Raji (cell line): ENCODE measurements around the gene KIF26B.

Source experiments
- POLR2A ChIP-seq: IDR thresholded peaks from 2 replicates; pipeline ENCODE4 v1.6.1; 2011; ENCODE audit warnings: low read depth, low read length, control low read depth; ENCODE audit not compliant: insufficient read depth

The KIF26B gene

DNA sequence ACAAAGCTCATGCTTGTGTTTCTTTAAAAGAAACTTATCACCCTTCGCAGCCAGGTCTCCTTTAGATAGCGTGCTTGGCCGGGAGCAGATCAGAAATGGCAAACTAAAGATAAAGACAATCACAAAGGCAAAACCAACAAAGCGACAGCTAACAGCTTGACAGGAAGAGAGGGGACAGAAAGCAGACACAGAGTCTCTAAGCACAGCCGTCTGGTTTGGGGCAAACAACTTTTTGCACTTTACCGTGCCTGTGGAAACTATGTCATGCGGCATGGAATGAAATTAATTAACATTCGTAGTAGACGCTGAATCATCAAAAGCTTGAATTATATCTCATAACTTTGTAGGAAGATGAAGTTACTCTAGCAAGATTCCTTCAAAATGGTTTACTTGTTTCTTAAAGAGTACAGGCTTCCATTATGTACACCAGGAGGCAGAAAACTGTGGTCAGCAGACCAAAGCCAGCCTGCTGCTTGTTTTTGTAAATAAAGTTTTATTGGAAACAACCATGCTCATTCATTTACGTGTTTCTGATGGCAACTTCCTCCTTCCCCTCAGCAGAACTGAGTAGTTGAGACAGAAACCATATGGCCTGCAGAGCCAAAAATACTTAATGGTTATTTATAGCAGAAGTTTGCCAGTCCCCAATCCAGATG, 183.2 kb downstream of the KIF26B start:
- TF ChIP-seq POLR2A, result no peak

DNA sequence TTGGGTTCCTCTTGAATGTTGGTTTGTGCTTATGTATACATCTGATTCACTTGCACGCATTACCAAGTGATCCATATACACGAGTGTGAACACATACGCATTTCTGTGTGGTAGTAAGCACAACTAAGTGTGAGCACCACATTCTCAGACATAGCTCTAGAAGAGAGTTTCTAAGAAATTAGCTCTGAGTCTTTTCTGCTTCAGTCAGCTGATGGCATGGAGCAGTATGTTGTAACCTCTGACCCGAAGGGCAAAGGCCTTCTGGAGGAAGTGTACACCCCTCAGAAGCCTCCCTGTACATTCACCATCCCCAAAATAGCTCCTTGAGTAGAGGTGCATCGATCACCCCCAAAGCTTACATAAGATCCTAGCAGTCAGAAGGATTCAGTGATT, 183.7 kb downstream of the KIF26B start:
- no peak for TF ChIP-seq POLR2A

DNA sequence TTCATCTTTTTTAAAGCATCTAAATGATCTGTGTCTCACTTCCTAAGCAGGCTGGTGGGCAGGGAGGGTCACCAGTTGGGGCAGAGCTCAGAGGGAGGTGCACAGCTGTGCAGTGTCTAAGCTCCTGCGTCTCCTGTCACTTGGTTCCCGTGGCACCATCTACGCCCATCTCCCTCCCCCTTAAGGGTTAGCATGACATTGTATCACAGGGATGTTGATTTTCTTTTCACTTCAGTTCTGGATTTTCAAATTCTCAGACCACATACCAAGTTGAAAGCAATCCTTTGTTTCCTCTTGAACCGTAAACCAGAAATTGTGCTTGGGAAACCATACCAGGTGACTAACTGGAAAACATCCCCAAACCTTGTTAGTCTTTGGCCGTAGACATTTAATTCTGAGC, 187.0 kb downstream of the KIF26B start:
- TF ChIP-seq POLR2A, result no peak

DNA sequence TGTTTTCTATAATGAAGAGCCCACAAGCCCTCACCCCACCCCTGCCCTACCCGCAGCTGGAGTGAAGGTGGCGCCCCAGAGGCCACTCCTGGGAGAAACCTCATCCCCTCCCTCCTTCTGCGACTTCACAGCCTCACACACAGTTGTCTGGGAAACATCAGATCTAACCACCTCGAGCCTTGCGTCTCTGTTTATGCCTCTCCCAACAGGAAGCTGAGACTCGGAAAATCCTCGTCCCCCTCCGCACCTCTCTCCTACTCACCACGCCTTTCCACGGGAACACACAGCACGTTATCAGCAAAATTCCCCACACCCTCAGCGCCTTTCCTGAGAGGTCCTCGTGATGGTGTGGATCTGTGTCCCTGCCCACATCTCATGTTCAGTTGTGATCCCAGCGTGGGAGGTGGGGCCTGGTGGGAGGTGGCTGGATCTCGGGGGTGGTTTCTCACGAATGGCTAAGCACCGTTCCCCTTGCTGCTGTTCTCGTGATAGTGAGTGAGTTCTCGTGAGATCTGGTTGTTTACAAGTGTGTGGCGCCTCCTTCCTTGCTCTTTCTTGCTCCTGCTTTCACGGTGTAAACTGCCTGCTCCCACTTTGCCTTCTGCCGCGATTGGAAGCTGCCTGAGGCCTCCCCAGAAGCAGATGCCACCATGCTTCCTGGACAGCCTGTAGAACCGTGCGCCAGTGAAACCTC, 190.6 kb downstream of the KIF26B start:
- TF ChIP-seq POLR2A, result no peak

DNA sequence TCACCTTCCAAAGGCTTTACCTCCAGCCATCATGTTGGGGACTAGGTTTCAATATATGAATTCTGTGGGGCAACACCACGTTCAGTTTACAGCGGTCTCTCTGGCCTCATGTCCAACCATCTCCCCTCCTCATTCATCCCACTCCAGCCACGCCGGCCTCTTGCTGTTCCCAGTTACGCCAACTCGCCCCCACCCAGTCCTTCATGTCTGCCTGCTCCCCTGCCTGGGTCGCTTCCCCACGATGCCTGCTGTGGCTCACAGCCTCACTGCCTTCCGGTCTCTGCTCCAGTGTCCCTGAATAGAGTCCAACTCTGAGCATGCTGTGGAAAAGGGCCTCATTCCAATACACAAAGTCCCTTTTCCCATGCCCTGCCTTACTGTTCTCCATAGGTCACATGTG, 193.8 kb downstream of the KIF26B start:
- TF ChIP-seq POLR2A, result no peak

DNA sequence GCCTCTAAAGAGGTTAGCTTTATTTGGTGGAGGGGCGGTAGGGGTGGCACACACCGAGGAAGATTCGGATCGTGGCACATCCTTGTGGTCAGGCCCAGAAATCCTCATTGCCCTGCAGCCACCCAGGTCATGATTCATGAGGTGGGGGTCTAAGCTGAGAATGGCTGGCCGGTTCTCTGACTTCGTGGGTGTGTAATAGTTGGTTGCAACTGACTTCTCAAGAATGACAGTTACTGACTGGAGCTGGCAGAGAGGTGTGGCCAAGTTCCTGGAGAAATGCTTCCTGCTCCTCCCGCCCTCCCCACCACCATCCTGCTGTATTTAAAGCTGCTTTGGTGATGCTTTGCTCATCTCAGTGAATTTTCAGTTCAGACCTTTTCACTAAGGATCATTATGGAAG, 198.6 kb downstream of the KIF26B start:
- no peak for TF ChIP-seq POLR2A

DNA sequence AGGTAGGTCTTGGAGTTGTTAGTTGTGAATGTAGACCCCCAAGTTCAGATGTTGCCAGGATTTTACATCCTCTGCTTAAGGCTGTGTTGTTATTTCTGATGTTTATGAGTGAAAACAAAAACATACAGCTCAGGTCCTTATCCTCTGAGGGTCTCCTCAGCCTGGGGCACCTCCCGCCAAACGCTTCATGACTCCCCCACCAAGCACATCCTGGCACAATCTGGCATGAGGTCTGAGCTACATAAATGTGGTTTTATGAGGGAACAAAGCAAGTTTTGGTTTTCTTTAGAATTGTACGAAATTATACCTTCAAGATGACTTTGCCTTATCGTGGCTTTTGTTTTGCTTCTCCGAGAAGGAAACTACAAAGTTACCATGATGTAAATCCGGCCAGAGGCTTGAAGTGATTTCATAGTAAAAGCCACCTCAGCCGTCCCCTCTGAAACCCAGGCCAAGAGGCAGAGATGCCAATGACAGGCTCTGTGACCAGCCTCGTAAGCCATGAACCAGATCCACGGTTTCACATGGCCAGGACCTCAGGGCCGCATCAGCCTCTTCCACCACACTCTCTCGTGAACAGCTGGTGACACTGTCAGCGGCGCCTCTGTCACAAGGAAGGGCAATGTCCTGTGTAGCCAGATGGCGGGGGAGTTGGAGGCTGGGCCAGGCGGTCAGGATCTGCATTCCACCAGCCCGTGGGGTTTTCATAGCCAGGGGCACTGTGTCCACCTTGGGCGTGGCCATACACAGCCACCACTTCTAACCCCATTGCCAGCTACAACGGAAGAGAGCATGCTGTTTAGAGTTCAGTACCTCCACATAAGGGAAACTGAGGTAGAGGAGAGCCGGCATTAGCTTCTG, 199.4 kb downstream of the KIF26B start:
- TF ChIP-seq POLR2A, result no peak

DNA sequence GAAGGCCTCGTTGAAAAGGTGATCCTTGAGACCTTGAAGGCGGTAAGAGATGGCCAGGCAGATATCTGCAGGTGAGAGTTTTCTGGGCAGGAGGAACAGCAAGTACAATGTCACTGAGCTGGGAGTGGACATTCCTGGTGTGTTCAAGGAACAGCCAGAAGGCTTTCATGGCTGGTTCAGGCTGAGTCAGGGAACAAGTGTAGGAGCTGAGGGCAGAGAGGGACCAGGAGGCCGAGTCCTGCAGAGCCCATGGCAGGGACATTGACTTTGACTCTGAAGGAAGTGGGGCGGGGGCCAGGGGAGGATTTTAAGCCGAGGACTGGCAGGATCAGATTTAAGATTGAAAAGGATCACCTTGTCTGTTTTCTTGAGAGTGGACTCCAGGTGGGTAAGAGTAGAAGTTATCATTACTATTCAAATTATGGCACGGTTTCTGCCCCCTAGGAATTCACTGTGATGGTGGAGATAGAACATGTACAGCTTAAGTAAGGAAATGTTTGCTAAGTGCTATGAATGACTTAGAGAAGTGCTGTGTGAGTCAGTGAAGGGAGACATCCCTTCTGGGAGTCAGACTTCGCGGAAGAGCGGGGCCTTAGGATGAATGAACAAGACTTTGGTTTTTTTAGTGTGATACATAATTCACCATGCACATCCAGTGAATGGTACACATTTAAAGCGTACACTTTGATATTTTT, 202.3 kb downstream of the KIF26B start:
- TF ChIP-seq POLR2A, result no peak

DNA sequence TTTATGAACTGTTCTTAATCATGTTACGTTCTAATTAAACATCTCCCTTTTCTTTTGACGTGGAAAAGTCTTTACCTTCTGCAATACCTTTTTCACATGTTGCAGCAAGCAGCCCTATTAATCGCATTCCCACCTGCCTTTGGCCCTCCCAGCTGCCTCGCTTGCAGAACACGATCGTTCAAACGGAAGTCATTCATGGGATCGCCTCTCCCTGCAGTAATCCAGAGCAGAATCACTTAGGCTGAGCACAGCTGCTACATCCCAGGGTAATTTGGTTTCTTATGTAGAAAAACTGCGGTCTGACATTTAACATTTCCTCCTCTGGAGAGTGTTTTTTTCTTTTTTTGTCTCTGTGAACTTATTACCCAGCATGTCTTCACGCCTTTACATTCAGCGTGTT, 206.3 kb downstream of the KIF26B start:
- no peak for TF ChIP-seq POLR2A

DNA sequence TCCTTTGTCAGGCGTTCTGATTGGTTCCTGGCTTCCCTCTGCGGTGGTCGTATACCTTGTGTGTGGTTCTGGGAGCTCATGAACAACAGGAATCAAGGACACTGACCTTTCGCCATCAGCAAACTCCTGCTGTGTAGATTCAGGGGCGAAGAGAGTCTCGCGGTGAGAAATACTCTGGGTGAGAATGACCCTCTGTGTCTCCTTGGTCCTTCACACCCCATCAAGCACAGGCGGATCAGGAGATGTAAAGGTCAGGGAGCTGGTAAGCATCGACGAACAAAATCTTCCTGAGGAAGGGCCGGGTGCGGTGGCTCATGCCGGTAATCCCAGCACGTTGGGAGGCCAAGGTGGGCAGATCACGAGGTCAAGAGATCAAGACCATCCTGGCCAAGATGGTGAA, 207.2 kb downstream of the KIF26B start:
- no peak for TF ChIP-seq POLR2A

DNA sequence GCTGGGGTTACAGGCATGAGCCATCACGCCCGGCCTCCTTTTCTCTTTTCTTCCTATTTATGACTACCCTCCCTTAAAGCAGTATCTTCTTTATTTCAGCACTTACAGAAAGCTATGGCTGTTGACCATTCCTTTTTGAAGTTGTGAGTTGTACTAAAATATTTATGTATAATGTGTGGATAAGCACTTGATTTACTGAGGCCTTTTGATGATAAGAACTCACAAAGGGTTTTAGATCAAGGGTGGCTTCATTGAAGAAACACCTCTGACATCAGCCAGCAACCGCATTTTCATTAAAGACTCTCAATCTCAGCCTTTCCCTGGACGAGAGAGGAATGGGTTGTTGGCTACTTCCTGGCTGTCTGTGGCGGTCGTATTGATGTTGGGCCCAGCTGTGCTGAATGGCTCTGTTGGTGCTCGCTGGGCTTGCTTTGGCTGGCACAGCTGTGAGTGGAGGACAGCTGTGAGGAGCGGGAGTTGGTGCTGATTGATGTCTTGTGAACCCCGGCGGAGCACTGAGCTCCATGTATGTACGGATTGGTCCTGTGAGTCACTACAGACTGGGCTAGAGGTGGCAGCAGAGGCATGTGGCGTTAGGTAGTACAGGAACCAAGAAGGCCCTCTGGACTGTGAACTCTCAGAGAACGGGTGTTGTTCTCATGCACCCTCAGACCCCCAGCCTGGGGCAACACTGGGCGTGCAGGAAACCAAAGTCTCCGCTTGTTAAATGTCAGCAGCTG, 208.8 kb downstream of the KIF26B start:
- no peak for TF ChIP-seq POLR2A

DNA sequence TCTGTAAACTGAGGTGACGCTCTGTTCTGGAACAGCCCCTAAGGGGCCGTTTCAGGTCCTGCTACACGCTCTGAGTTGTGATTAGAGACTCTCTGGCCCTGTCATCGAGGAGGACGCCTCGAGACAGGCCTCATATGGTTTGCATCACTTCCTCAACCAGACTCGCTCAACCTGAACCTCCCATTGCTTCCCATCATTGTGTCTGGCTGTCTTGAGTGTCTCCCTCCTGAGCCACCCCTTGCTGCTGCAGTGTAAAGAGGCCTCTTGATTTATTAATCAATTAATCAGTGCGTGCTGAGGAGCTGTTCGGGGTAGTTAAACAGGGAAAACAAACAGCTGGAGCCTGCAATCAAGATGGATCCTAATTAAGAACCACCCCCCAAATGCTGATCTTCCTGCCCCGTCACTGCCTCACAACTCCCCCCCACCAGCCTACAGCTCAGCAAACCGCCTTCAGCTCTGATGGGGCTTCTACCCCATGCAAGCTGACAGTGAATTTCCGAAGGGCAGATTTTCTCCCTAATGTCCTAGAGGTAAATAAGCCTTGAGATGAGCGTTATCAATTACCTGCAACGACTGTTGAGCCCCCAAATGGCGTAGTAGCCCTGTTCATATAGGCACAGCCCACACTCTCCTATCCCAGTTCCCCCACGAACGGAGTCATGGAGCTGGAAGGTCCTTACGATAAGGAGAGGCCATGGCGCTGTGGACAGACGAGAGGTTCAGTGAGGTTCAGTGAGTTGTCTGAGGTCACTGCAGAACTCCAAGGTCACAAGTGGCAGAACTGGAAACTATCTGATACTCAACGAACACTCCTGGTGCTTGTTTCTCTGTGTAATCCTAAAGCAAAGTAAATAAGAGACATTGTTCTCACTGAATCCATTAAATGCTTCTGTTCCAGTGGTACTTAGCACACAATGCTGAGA, 210.6 kb downstream of the KIF26B start:
- no peak for TF ChIP-seq POLR2A

DNA sequence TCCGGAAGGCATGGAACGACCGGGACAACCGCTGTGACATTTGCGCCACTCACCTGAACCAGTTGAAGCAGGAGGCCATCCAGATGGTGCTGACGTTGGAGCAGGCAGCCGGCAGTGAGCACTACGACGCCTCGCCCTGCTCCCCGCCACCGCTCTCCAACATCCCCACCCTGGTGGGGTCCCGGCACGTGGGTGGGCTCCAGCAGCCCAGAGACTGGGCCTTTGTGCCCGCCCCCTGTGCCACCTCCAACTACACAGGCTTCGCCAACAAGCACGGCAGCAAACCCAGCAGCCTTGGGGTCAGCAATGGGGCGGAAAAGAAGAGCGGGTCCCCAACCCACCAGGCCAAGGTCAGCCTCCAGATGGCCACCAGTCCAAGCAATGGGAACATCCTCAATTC, 212.1 kb downstream of the KIF26B start:
- TF ChIP-seq POLR2A, result no peak
